GM19463 (cell line): ENCODE results near the gene MCRS1.
A peak's percentile ranks its signal among the peaks of the same experiment; 100 is the strongest.
"Not testable (repeated sequence)": the region's sequence is repeated elsewhere in the genome, so short reads cannot be mapped to it uniquely, and the experiment has no call there.

Experiments
- ATAC-seq: cut with Tn5 transposase; IDR thresholded peaks from one replicate; pipeline ENCODE4 v1.9.1; 2021; ENCODE audit warnings: mild to moderate bottlenecking, moderate library complexity; ENCODE audit not compliant: unreplicated experiment

MCRS1 gene, protein sequence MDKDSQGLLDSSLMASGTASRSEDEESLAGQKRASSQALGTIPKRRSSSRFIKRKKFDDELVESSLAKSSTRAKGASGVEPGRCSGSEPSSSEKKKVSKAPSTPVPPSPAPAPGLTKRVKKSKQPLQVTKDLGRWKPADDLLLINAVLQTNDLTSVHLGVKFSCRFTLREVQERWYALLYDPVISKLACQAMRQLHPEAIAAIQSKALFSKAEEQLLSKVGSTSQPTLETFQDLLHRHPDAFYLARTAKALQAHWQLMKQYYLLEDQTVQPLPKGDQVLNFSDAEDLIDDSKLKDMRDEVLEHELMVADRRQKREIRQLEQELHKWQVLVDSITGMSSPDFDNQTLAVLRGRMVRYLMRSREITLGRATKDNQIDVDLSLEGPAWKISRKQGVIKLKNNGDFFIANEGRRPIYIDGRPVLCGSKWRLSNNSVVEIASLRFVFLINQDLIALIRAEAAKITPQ

DNA sequence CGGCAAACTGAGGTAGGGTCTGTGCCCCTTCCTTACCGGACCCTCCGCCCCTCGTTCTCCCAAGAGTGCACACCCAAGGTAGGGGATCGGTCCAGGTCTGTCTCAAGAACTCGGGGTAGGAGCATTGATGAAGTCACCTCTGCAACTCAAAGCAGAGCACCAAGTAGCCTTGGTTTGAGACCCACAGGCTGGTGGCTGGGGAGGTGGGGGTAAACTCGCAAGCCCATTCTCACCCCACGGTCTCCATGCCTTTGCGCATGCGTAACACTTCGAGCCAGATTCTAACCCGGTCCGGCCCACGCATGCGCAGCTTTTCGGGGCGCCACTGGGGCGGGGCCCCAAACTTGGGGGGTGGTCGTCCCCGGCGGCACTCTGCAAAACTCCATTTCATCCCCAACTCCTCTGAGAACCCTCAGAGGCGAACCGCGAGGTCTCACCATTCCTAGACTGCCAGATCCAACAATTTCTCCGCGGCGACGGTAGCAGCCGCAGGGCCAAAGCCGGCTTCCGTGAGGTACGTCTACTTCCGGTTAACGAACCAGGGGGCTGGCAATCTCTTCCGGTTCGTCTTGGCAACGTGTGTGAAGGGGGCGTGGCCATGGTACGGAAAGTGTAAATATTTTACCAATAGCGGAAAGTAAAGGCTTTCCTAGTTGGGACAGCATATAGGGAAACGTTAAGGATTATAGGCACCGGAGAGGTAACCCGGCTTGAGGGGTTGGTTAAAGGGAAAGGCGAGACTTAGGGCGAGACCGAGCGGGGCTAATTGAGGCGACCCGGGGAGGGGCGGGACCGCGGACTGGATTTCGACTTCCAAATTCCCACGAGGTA lies at the start of gene MCRS1:
TSS of gene MCRS1 (minus strand) at position 532 of the 831 bp plus-strand sequence. CDS start 1,411 bp downstream, outside the sequence.
- ATAC-seq, result peak; percentile 87

DNA sequence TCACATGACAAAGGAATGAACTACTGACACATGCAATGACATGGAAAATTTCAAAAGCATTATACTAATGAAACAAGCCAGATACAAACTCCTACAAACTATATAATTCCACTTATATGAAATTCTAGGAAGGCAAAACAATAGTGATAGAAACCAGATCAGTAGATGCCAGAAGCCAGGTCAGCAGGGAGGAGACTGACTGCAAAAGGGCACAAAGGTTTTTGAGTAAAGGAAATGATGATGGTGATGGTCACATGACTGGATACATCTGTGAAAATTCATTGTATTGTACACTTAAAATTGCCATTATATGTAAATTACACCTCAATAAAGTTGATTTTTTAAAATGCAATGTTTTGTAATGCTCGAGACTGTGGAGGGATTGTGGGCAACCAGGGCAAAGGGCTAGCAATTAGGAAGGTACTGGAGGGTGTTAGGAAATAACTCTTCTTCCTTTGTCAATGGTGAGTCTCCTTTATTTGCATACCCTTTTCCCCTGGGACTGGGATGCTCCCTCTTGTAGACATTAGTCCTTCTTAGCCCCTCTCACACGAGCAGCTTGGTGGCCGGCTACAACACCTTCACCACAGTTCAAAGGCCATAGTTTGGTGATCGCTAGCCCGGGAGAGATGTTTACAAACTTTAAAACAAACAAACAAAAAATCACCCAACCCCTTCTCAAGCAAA lies 48.7 kb upstream of the MCRS1 start:
- no peak for ATAC-seq

DNA sequence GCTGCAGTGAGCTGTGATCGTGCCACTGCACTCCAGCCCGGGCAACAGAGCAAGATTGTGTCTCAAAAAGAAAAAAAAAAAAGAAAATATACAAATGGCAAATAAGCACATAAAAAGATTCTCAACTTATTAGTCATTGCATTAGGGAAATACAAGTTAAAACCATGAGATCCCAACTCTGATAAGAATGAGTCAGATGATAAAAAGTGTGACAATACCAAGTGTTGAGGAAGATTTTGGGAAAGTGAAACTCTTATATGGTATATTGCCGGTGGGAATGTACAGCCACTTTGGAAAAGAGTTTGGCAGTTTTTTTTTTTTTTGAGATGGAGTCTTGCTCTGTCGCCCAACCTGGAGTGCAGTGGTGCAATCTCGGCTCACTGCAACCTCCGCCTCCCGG lies 47.8 kb upstream of the MCRS1 start:
- no peak for ATAC-seq

DNA sequence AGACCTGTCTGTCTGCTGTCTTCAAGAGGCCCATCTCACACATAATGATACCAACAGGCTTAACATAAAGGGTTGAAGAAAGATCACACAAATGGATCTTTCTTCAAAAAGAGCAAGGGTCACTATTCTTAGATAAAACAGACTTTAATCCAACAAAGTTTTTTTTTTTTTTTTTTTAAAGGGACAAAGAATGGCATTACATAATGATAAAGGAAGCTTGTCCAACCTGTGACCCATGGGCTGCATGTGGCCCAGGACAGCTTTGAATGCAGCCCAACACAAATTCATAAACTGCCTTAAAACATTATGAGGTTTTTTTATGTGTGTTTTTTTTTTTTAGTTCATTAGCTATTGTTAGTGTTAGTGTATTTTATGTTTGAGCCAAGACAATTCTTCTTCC lies 44.3 kb upstream of the MCRS1 start:
- no peak for ATAC-seq

DNA sequence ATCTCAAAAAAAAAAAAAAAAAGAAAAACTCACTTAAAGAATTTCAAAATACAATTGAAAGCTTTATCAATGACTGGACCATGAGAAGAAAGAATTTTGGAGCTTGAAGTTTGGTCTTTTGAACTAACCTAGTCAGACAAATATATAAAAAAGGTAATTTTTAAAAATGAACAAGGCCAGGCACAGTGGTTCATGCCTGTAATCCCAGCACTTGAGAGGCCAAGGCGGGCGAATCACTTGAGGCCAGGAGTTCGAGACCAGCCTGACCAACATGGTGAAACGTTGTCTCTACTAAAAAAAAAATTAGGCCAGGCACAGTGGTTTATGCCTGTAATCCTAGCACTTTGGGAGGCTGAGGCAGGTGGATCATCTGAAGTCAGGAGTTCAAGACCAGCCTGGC lies 42.8 kb upstream of the MCRS1 start:
- not testable (repeated sequence) for ATAC-seq

DNA sequence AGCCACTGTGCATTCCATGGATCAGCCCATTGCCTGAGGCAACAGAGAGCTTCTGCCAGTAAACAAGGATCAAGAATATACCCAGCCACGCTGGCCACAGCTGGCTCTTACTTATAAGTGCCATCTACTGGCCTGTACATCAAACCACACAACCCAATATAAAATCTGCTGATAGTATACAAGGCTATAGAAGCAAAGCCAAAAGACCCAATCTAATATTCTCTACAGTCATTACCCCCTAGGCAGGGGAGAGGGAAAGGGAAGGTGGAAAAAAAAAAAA lies 41.9 kb upstream of the MCRS1 start:
- no peak for ATAC-seq

DNA sequence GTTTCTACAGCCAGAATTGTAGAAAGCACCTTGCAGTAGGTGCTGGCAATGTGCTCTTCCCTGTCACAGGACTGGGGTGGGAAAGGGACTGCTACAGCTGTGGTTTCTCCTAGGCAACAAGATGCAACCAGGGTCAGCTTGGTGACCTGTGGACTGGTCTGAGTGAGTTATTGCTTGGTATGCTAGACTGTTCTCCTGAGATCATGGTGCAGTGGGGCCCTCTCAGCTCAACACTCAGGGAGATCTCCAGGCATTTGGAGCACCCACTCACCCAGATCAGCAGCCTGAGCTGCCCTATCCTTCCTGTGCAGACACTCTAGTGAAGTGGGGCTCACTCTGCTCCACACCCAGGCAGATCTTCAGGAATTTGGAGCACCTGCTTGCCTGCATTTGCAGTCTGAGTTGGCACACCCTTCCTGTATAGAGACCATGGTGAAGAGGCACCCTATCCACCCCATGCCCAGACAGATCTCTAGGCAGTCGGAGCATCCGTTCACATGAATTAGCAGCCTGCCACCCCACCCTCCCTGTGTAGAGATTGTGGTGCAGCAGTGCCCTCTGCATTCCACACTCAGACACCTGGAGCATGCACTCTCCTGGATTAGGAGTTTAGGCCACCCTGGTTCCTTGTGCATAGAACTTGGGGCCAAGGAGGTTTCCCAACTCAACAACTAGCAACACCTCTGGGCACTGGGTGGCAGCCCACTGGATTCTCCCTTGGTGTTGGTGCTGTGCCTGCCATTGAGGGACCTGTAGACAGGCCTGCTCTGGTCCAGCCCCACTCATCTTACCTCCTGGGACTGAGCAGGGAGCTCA lies 41.3 kb upstream of the MCRS1 start:
- no peak for ATAC-seq

DNA sequence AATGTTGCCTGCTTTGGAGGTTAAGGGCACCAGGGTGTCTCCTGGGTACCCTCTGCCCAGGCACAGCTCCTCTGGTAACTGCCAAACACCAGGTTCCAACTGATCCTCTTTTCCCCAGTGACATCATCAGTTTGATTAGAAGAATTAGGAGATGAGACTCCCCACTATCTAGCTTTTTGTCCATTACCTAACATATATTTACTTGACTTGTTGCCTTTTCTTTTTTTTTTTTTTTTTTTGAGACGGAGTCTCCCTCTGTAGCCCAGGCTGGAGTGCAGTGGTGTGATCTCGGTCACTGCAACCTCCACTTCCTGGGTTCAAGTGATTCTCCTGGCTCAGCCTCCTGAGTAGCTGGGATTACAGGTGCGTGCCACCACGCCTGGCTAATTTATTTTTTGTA lies 37.6 kb upstream of the MCRS1 start, which contains the start of gene FAM186B:
TSS of gene FAM186B (minus strand) at position 101 of the 400 bp plus-strand sequence. CDS start 162 bp downstream, outside the sequence.
- ATAC-seq, result not testable (repeated sequence)

DNA sequence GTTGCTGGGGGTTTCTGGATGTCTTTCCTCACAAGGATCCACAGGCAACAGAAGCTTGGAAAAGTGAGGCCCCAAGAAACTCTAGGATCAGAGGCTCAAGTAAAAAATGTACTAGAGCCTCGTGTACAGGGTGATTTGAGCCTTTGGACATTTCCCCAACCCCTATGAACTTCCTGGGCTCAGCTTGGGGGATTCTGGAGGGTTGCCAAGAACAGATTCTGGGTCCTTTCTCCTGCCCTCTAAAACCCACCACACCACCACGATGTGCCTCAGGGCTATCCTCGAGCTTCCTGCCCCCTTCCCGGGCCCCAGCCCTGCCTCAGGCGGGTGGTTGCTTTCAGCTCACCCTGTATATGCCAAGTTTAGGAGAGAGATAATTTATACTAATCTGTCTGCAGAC lies 36.9 kb upstream of the MCRS1 start:
- no peak for ATAC-seq

DNA sequence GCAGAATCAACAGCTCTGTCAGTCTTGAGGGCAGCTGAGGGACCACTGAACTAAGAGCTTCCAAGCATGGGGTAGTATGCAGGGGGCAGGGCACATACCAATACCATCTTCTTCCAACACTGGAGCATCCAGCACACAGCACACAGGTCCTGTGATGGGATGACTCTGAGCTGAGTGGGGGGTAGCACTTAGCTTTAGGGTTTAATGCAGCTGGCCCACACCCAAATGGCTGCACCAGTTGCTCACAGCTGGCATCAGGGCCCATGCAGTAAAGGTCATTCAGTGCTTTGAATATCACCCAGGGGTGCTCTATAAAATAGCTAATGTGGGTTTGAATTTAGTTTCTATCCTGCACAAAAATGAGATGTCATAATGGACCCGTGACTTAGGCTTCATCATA lies 35.8 kb upstream of the MCRS1 start:
- no peak for ATAC-seq

DNA sequence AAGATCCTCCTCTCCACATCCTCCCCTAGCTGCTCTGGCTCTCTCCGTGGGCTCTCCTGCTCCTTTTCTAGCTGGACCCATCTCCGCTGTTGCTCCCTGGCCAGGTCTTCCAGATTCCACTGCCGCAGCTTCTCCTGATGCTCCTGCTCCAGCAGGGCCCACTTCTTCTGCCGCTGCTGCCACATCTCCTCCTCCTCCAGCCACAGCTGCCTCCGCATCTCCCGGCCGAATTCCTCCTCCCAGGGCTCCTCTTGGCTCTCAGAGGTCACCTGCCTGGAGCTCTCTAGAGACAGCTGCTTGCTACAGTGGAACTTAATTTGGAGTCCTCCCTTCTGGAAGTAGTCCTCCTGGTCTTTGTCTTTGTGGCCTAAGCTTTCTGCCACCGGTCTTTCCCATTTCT lies 32.0 kb upstream of the MCRS1 start:
- ATAC-seq, result no peak

DNA sequence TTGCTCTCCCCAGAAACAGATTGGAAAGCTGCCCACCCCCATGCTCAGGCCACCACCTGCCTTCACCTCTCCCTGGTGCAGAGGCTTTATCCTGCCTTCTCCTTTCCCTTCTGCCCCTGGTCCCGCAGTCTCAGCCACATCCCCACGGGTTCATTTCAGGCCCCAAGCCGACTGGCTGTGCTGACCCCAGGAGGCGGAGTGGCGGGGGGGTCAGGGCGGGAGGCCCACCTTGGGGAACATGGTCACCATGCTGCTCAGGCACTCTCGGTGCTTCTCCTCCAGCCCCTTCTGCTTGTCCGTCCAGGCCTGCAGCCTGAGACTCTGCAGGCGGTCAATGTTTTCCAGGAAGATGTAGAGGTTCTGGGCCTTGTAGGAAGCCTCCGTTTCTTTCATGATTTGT lies 30.6 kb upstream of the MCRS1 start:
- ATAC-seq, result no peak

DNA sequence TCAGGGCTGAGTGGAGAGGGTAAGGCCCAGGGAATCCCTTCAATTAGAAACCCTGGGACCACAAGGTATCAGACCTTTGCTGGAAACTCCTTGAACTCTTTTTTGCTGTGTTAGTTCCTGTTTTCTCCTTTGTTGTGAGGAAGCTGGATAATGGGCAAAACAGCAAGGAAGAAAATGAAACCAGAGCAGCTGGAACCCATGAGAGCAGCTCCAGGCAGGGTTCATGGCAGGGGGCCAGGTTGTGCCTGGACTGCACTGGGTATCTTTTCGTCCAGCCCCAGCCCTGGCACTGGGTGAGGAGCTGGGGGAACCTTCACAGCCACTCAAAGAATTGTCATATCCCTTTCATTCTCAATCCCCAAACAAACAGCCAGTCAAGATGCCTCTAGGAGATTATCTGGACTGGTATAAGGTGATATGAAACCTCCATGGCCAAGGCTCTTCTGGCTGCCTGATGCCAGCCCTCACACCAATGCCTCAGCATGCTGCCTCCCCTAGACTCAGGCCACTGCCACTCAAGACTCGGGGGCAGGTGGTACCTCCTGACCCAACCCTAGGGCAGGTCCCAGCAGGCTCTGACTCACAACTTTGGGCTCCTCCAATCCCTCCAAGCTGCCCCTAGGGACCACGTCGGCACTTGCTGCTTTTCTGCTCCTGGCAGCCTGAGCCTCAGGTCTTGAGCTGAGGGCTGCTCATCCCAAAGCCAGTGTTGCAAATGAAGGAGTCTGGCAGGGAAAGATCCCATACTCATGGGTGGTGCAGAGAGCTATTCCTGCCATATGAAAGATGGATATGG lies 21.0 kb upstream of the MCRS1 start:
- no peak for ATAC-seq

DNA sequence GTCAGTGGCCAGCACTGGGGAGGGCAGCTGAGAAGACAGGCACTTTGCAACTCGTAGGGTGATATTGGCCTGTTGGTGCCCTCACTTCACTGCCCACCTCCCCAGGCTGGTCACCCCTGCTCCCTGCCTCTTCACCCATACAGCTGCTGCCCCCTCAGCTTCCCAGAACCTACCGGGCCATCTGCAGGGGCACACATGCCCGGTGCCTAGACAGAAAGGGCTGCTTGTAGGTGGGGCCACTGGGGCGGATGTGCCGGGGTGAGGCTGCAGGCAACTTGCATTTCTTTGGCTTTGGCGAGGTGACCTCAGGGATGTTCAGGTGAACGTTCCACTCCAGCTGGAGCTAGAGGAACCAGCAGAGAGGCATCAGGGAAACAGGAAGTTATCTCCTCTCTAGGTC lies 20.3 kb upstream of the MCRS1 start:
- ATAC-seq, result no peak

DNA sequence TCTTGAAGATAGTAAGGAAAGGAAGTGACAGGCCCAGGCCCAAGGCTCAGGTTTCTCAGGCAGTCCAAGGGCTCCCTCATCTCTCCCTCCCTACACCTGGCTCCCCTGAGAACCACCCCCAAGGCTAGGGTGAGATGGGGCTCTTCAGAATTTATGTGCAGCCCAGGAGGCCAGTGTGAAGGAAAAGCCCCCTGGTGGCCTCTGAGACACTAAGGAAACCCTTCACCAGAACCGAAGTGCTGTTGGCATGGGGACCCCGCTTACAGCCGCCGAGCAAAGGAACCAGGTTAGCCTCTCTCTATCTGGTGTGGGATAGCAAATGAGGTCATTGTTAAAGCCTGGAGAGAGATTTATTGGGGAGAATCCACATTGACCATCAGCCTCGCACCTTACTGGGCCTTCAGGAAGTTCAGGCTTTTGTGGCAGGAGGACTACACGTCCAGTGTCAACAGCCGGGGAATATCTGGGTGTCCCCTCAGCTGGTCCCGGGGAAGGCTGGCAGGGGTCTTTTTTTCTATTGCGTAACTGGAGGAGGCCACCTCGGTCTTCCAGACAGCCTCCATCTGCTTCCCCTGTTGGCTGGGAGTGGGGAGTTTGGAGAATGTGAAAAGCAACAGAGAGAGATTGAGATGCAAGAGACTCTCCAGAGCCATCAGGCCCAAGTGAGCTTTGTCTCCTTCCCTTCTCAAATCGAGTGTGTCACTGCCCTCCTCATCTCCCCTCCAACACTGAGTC lies 19.4 kb upstream of the MCRS1 start:
- ATAC-seq, result no peak

DNA sequence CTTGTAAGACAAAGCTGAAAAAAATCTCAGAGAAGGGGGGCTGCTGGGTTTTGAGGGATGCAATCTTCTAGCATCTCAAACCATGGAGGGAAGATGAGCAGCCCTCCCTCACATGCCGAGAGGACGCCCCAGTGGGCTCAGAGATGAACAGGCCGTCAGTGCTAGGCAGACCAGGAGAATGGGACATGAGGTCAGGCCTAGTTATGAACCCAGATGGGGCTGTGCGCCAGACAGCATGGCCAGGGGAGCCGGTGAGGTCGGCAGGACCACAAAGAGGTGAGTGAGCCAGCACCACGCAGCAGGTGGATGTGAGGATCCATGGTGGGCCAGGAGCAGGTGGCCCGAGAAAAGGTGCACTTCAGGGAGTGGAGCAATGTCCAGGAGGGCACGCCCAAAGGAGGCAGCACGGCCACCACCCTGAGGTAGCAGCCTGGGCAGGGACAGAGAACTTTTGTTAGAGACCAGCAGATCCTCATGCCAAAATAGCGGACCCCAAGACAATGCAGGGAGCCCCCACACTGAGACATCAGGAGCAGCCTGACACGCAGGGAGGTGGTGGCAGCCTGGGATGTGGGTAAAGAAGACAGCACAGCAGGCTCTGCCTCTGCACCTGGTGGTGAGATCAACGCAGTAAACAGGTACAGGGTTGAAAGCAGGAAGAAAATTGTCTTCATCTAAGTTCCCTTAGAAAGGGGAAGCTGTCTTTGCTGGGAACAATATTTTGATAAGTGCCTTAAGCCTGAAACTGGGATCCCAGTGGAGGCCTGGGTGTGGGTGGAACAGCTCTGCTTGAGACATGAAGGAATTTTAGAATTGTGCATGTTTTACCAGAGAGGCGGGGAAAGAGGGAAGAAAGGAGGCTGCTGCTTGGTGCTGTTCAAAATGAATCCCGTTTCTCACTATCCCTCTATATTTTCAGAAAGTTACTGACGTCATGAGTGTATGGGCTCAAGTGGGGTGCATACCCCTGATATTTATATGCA lies 17.8 kb upstream of the MCRS1 start:
- ATAC-seq, result no peak

DNA sequence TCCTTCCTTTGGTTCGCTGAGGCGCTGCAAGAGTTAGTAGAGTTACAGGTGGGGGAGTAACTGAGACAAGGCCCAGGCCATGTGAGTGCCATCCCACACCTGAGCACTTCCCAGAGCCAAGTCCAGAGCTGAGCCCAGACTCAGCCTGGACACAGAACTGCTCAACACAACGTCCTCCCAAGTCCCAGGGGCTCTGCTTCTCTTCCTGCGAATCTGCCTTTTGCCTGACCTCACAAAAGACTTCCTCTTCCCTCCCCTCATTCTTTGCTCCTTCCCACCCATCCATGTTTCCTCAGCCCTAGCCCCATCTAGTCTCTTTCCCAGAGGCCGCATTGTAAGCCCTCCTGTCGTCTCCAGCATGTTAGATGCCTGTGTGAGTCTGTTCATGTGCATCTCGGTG lies 16.6 kb upstream of the MCRS1 start:
- ATAC-seq, result no peak
